Activated naive CD8-positive, alpha-beta T cell treated with anti-CD3 and anti-CD28 coated beads, Interleukin-2, amount 10 ng/mL, durations not matched to agents 7 days and 5 days (primary cell): ENCODE results near the gene HYI. TPM values are rescaled to one million over a fixed set of nuclear protein-coding genes. Genes with fewer than 3 reads are reported as not detected.

ENCODE experiments used
- ATAC-seq: fragments of 150-1000 bp; cut with Tn5 transposase; one replicate; pipeline ENCODE4 v1.10.0; 2021; ENCODE audit warnings: low read depth, moderate library complexity
- POLR2A ChIA-PET: fragments of 350-600 bp; sonication (Branson Sonifier 250); formaldehyde crosslinking; loops from one replicate; lab custom pipeline; 2021; ENCODE audit warnings: antibody characterized with exemption; lab: Charles Lee
- DNase-seq: peaks from one replicate; pipeline ENCODE4 v3.0.0; 2021
- H3K27ac Mint-ChIP-seq: one replicate; pipeline ENCODE4 v1.8.0; 2022; ENCODE audit warnings: mild to moderate bottlenecking, mixed read lengths
- H3K27me3 Mint-ChIP-seq: one replicate; pipeline ENCODE4 v1.8.0; 2022; ENCODE audit warnings: mild to moderate bottlenecking, moderate library complexity, mixed read lengths
- H3K36me3 Mint-ChIP-seq: one replicate; pipeline ENCODE4 v1.8.0; 2021; ENCODE audit warnings: mild to moderate bottlenecking, mixed read lengths
- H3K4me1 Mint-ChIP-seq: one replicate; pipeline ENCODE4 v1.8.0; 2021; ENCODE audit warnings: mixed read lengths
- H3K4me3 Mint-ChIP-seq: one replicate; pipeline ENCODE4 v1.8.0; 2022; ENCODE audit warnings: mild to moderate bottlenecking, moderate library complexity, mixed read lengths
- H3K9me3 Mint-ChIP-seq: one replicate; pipeline ENCODE4 v1.8.0; 2021; ENCODE audit warnings: mixed read lengths
- total RNA-seq, 2 experiments: library from RNA; stranded (reverse); gene quantifications; one replicate each; pipeline ENCODE4 v1.2.3, GENCODE V29; 2021

The HYI gene
- total RNA-seq, 2 experiments from 2014 or later = 18.3 to 21.3 TPM

GRCh38 chr1:43455213-43455889 lies 1.6 kb upstream of the HYI start:
- no peak overlapping the region for H3K27ac Mint-ChIP-seq
- POLR2A ChIA-PET = interaction anchor here (1.3 to 2.2 kb wide), 3 partner anchors 14 to 195 kb away, joined by 6 to 12 read pairs (median 6); partner anchors contain the start of genes ELOVL1 and KDM4A
- DNase-seq = no peak

GRCh38 chr1:43454270-43455011 lies 710 bp upstream of the HYI start:
- peak; percentile 87 for ATAC-seq
- peak overlapping the region; percentile 80 for H3K27ac Mint-ChIP-seq
- POLR2A ChIA-PET = interaction anchor here (1.0 to 2.2 kb wide), 6 partner anchors 13 to 196 kb away, joined by 3 to 12 read pairs (median 5); partner anchors contain the start of genes CDC20, ELOVL1 and KDM4A
- H3K27me3 Mint-ChIP-seq = peaks cover 38% of the 10 kb centered on the region
- no peaks in the 10 kb centered on the region for H3K9me3 Mint-ChIP-seq
- peak overlapping the region; percentile 84 for H3K4me3 Mint-ChIP-seq
- peak; percentile 60 for DNase-seq
- H3K4me1 Mint-ChIP-seq = peaks cover 16% of the 10 kb centered on the region
- H3K36me3 Mint-ChIP-seq = no peaks in the 10 kb centered on the region

More at GRCh38 chr1:43455213-43455889, 1.6 kb upstream of the HYI start:
- Mint-ChIP-seq H3K27me3 (peaks cover 44% of the 10 kb centered on the region), H3K36me3 (no peaks in the 10 kb centered on the region), H3K4me1 (peaks cover 16% of the 10 kb centered on the region), H3K9me3 (no peaks in the 10 kb centered on the region), H3K4me3 (no peak overlapping the region)
- ATAC-seq = no peak

GRCh38 chr1:43452789-43453441 lies 816 bp downstream of the HYI start:
- Mint-ChIP-seq H3K27me3 (peaks cover 23% of the 10 kb centered on the region), H3K4me3 (peak overlapping the region; percentile 72), H3K9me3 (no peaks in the 10 kb centered on the region), H3K4me1 (peaks cover 16% of the 10 kb centered on the region), H3K36me3 (peaks cover 5% of the 10 kb centered on the region), H3K27ac (peak overlapping the region; percentile 75)
- ATAC-seq = no peak
- POLR2A ChIA-PET = interaction anchor here (0.6 to 1.3 kb wide), 3 partner anchors 11 to 1429 kb away, joined by 3 to 4 read pairs (median 3); no protein-coding TSS in a partner anchor
- no peak for DNase-seq

GRCh38 chr1:43451701-43452532 lies 1.8 kb downstream of the HYI start:
- DNase-seq (no peak), ATAC-seq (no peak)
- POLR2A ChIA-PET = interaction anchor here (1.3 kb wide), 1 partner anchor 10 kb away, joined by 3 read pairs; no protein-coding TSS in a partner anchor
- H3K4me3 Mint-ChIP-seq = no peak overlapping the region
- H3K9me3 Mint-ChIP-seq = no peaks in the 10 kb centered on the region
- peaks cover 16% of the 10 kb centered on the region for H3K4me1 Mint-ChIP-seq
- H3K27me3 Mint-ChIP-seq = peaks cover 18% of the 10 kb centered on the region
- H3K27ac Mint-ChIP-seq = peak overlapping the region; percentile 1
- peaks cover 5% of the 10 kb centered on the region for H3K36me3 Mint-ChIP-seq

- Mint-ChIP-seq H3K4me1 (peaks cover 16% of the 10 kb centered on the region), H3K27ac (no peak overlapping the region), H3K27me3 (peaks cover 13% of the 10 kb centered on the region), H3K4me3 (no peak overlapping the region), H3K36me3 (peaks cover 8% of the 10 kb centered on the region), H3K9me3 (no peaks in the 10 kb centered on the region)
- POLR2A ChIA-PET = interaction anchor here (1.3 kb wide), 1 partner anchor 9 kb away, joined by 3 read pairs; no protein-coding TSS in a partner anchor
- ATAC-seq = no peak
- no peak for DNase-seq
These were observed 2.6 kb downstream of the HYI start for GRCh38 chr1:43451157-43451591.

GRCh38 chr1:43450251-43450941 lies 3.3 kb downstream of the HYI start:
- Mint-ChIP-seq H3K4me1 (peaks cover 16% of the 10 kb centered on the region), H3K27me3 (peaks cover 9% of the 10 kb centered on the region), H3K9me3 (no peaks in the 10 kb centered on the region), H3K27ac (no peak overlapping the region), H3K4me3 (no peak overlapping the region), H3K36me3 (peaks cover 9% of the 10 kb centered on the region)
- DNase-seq (no peak), ATAC-seq (no peak)
- POLR2A ChIA-PET = no interaction called here

GRCh38 chr1:43449708-43450069 lies 4.0 kb downstream of the HYI start:
- no peaks in the 10 kb centered on the region for H3K9me3 Mint-ChIP-seq
- H3K27ac Mint-ChIP-seq = no peak overlapping the region
- peaks cover 4% of the 10 kb centered on the region for H3K27me3 Mint-ChIP-seq
- no peak overlapping the region for H3K4me3 Mint-ChIP-seq
- H3K4me1 Mint-ChIP-seq = peaks cover 13% of the 10 kb centered on the region
- peaks cover 9% of the 10 kb centered on the region for H3K36me3 Mint-ChIP-seq
- POLR2A ChIA-PET = no interaction called here
- DNase-seq (no peak), ATAC-seq (no peak)

GRCh38 chr1:43448955-43449707 lies 4.6 kb downstream of the HYI start:
- DNase-seq (no peak), ATAC-seq (no peak)
- no peak overlapping the region for H3K4me3 Mint-ChIP-seq
- peak overlapping the region; percentile 56 for H3K27ac Mint-ChIP-seq
- H3K9me3 Mint-ChIP-seq = no peaks in the 10 kb centered on the region
- H3K4me1 Mint-ChIP-seq = peaks cover 7% of the 10 kb centered on the region
- peaks cover 9% of the 10 kb centered on the region for H3K36me3 Mint-ChIP-seq
- H3K27me3 Mint-ChIP-seq = no peaks in the 10 kb centered on the region
- POLR2A ChIA-PET = interaction anchor here (0.8 kb wide), 1 partner anchor 9 kb away, joined by 3 read pairs; no protein-coding TSS in a partner anchor

- no peak overlapping the region for H3K27ac Mint-ChIP-seq
- H3K9me3 Mint-ChIP-seq = no peaks in the 10 kb centered on the region
- peaks cover 7% of the 10 kb centered on the region for H3K4me1 Mint-ChIP-seq
- ATAC-seq (no peak), DNase-seq (no peak)
- POLR2A ChIA-PET = interaction anchor here (0.8 kb wide), 1 partner anchor 8 kb away, joined by 3 read pairs; no protein-coding TSS in a partner anchor
- peaks cover 9% of the 10 kb centered on the region for H3K36me3 Mint-ChIP-seq
- H3K27me3 Mint-ChIP-seq = no peaks in the 10 kb centered on the region
- H3K4me3 Mint-ChIP-seq = no peak overlapping the region
These were observed 5.6 kb downstream of the HYI start for GRCh38 chr1:43447891-43448708.

- Mint-ChIP-seq H3K36me3 (peaks cover 9% of the 10 kb centered on the region), H3K9me3 (no peaks in the 10 kb centered on the region), H3K4me3 (no peak overlapping the region), H3K4me1 (no peaks in the 10 kb centered on the region), H3K27ac (no peak overlapping the region), H3K27me3 (no peaks in the 10 kb centered on the region)
- DNase-seq = no peak
- ATAC-seq = no peak
- POLR2A ChIA-PET = no interaction called here
These were observed 6.6 kb downstream of the HYI start for GRCh38 chr1:43446881-43447835.
